ENCODE results near the gene BIRC2. TPM values are rescaled to one million over a fixed set of nuclear protein-coding genes. Genes with fewer than 3 reads are reported as not detected.
A peak's percentile ranks its signal among the peaks of the same experiment; 100 is the strongest.

BIRC2 gene
- total RNA-seq, 1 donor from 2014 or later, result 53.1 TPM

DNA sequence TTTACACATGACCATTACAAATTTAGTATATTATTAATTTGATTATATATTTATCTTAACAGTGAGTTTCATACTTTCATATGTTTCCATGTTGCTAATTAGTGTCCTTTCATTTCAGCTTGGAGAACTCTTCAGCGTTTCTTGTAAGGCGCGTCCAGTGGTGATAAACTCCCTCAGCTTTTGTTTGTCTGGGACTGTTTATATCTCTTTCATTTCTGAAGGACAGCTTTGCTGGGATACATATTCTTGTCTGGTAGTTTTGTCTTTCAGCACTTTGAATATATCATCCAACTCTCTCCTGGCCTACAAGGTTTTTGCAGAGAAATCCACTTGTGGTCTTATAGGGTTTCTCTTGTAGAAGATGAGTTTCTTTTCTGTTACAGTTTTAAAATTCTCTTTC, 12.4 kb downstream of the BIRC2 start:
- H3K36me3 Mint-ChIP-seq (ENCODE audit: low read depth, unreplicated experiment), result peaks cover 32% of the 10 kb centered on the region
- peaks cover 6% of the 10 kb centered on the region for H3K4me1 Mint-ChIP-seq (ENCODE audit: unreplicated experiment)
- H3K4me3 Mint-ChIP-seq (ENCODE audit: unreplicated experiment), result no peak overlapping the region
- peaks cover 2% of the 10 kb centered on the region for H3K27me3 Mint-ChIP-seq (ENCODE audit: unreplicated experiment)
- TF ChIP-seq, protein P1, sequence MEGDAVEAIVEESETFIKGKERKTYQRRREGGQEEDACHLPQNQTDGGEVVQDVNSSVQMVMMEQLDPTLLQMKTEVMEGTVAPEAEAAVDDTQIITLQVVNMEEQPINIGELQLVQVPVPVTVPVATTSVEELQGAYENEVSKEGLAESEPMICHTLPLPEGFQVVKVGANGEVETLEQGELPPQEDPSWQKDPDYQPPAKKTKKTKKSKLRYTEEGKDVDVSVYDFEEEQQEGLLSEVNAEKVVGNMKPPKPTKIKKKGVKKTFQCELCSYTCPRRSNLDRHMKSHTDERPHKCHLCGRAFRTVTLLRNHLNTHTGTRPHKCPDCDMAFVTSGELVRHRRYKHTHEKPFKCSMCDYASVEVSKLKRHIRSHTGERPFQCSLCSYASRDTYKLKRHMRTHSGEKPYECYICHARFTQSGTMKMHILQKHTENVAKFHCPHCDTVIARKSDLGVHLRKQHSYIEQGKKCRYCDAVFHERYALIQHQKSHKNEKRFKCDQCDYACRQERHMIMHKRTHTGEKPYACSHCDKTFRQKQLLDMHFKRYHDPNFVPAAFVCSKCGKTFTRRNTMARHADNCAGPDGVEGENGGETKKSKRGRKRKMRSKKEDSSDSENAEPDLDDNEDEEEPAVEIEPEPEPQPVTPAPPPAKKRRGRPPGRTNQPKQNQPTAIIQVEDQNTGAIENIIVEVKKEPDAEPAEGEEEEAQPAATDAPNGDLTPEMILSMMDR (IDR thresholded peaks at IDR 0.05; ENCODE audit: unreplicated experiment), result no peak
- DNase-seq (ENCODE audit: low spot score), result no peak
- no peak overlapping the region for H3K27ac Mint-ChIP-seq (ENCODE audit: unreplicated experiment)
- no peaks in the 10 kb centered on the region for H3K9me3 Mint-ChIP-seq (ENCODE audit: unreplicated experiment)

DNA sequence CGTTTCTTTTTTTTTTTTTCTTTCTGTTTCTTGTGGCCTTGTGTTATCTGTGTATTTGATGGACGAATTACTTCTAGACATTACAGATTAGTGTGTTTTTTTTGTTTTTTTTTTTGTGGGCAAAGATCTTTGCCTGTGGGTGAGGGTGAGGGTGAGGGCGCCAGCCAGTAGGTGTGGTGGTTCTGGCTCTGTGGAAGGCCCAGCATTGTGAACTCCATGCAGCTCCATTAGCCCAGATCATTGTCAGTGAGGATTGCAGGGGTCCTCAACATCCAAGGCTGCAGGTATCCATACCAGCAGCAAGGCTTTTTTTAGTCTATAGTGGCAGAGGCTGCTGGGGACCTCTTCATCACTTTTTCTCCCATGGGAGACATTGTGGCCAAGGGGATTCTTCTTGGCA, 13.7 kb downstream of the BIRC2 start:
- Mint-ChIP-seq H3K36me3 (ENCODE audit: low read depth, unreplicated experiment) (peaks cover 33% of the 10 kb centered on the region), H3K4me3 (ENCODE audit: unreplicated experiment) (peak overlapping the region; percentile 7), H3K9me3 (ENCODE audit: unreplicated experiment) (no peaks in the 10 kb centered on the region), H3K27ac (ENCODE audit: unreplicated experiment) (no peak overlapping the region), H3K27me3 (ENCODE audit: unreplicated experiment) (peaks cover 2% of the 10 kb centered on the region), H3K4me1 (ENCODE audit: unreplicated experiment) (peaks cover 6% of the 10 kb centered on the region)
- TF ChIP-seq, protein P1 (IDR thresholded peaks at IDR 0.05; ENCODE audit: unreplicated experiment), result no peak
- no peak for DNase-seq (ENCODE audit: low spot score)

DNA sequence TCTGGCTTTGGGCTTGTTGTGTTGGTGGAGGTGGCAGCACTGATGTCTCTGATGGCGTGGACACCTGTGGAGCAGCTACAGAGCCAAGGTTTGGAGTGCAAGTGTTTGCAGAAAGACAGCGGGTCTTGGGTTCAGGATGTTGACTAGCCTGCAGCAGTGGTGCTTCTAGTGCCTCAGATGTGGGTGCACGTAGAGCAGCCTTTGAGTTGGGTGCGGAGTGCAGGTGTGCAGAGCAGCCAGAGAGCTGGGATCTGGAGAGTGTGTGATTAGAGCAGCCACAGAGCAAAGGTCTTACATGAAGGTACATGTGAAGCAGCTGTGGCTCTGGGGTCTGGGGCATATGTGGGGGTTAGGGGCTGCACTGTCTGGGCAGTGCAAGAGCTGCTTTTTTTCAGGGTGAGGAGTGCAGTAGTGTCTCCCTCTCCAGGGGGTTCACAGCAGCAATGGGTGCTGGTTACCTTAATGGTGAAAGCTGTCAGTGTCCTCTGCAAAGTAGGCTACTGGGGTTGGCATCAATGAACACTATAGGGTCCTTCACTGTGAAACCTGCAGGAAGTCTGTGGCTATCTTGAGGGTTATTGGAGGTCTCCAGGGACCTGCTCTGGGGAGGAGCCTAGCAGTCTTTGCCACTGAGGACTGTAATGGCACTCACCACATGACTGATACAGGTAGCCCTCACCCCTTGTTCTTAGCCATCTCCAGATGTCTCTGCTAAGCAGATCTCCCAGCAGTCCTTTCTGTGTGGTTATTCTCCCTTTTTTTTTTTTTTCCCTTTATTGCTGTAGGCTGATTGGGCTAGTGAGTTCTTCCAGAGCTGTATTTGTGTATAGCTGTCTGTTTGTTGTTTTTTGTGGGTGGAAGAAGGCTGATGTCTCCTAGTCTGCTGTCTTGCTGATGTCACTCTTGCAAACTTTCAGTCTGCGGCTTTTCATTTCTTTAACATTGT, 14.3 kb downstream of the BIRC2 start:
- TF ChIP-seq, protein P1 (IDR thresholded peaks at IDR 0.05; ENCODE audit: unreplicated experiment), result no peak
- peaks cover 33% of the 10 kb centered on the region for H3K36me3 Mint-ChIP-seq (ENCODE audit: low read depth, unreplicated experiment)
- H3K4me1 Mint-ChIP-seq (ENCODE audit: unreplicated experiment), result peaks cover 6% of the 10 kb centered on the region
- H3K9me3 Mint-ChIP-seq (ENCODE audit: unreplicated experiment), result no peaks in the 10 kb centered on the region
- no peak for DNase-seq (ENCODE audit: low spot score)
- peak overlapping the region; percentile 7 for H3K4me3 Mint-ChIP-seq (ENCODE audit: unreplicated experiment)
- H3K27ac Mint-ChIP-seq (ENCODE audit: unreplicated experiment), result no peak overlapping the region
- H3K27me3 Mint-ChIP-seq (ENCODE audit: unreplicated experiment), result peaks cover 2% of the 10 kb centered on the region

DNA sequence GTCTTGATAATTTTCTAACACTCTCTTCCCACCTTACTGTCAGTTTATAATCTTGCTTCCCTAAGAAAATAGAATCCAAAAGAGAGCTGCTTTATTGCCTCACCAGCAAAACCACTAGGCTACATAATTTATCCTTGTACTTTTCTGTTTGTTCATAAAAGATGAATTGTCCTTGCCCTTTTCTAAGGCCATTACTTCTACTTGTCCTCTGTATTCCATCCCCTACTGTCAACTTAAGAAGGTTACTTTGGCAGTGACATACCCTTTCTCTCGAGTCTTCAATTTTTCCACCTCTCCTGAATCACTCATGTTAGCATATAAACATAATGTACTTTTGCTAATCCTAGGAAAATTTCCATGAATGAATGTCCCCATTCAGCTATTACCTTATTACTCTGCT, 18.0 kb downstream of the BIRC2 start:
- H3K4me1 Mint-ChIP-seq (ENCODE audit: unreplicated experiment), result peaks cover 11% of the 10 kb centered on the region
- H3K9me3 Mint-ChIP-seq (ENCODE audit: unreplicated experiment), result no peaks in the 10 kb centered on the region
- H3K36me3 Mint-ChIP-seq (ENCODE audit: low read depth, unreplicated experiment), result peaks cover 54% of the 10 kb centered on the region
- no peak for DNase-seq (ENCODE audit: low spot score)
- TF ChIP-seq, protein P1 (IDR thresholded peaks at IDR 0.05; ENCODE audit: unreplicated experiment), result no peak
- peaks cover 2% of the 10 kb centered on the region for H3K27me3 Mint-ChIP-seq (ENCODE audit: unreplicated experiment)
- no peak overlapping the region for H3K27ac Mint-ChIP-seq (ENCODE audit: unreplicated experiment)
- no peak overlapping the region for H3K4me3 Mint-ChIP-seq (ENCODE audit: unreplicated experiment)

DNA sequence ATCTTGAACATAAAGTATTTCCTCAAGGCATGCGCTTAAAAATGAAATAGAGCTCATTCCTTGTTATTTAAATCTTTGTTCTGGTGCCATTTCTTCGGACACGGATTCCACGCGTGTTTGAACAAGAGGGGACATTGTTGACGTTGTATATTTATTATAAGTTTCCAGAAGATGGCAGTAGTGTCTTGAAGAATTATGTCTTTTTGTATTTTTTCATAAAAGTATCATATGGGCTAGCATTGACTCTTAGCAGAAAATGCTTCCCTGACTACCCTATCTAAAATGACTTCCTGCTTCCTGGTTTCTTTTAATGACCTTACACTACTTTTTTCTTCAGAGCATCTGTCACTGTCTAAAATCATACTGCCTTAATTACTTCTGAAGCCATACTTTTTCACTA, 20.4 kb downstream of the BIRC2 start:
- no peak for DNase-seq (ENCODE audit: low spot score)
- Mint-ChIP-seq H3K27me3 (ENCODE audit: unreplicated experiment) (no peaks in the 10 kb centered on the region), H3K36me3 (ENCODE audit: low read depth, unreplicated experiment) (peaks cover 42% of the 10 kb centered on the region), H3K4me1 (ENCODE audit: unreplicated experiment) (peaks cover 17% of the 10 kb centered on the region), H3K4me3 (ENCODE audit: unreplicated experiment) (no peak overlapping the region), H3K27ac (ENCODE audit: unreplicated experiment) (no peak overlapping the region), H3K9me3 (ENCODE audit: unreplicated experiment) (no peaks in the 10 kb centered on the region)
- TF ChIP-seq, protein P1 (IDR thresholded peaks at IDR 0.05; ENCODE audit: unreplicated experiment), result no peak

Measured in endothelial cell (in vitro differentiated cells).